B cell (primary cell): ENCODE results near the gene CAPNS1. TPM values are rescaled to one million over a fixed set of nuclear protein-coding genes. Genes with fewer than 3 reads are reported as not detected.

Source experiments
- ATAC-seq: fragments of 200-7000 bp; cut with Tn5 transposase; one replicate; pipeline ENCODE4 v1.10.0; 2021; ENCODE audit warnings: low read depth, mild to moderate bottlenecking, moderate number of reproducible peaks, moderate library complexity
- CTCF ChIA-PET: fragments of 350-600 bp; sonication (Branson Sonifier 250); formaldehyde crosslinking; loops from one replicate; lab custom pipeline; 2021; ENCODE audit warnings: antibody characterized with exemption, inconsistent platforms; lab: Charles Lee
- POLR2A ChIA-PET: fragments of 350-600 bp; sonication (Branson Sonifier 250); formaldehyde crosslinking; loops from one replicate; lab custom pipeline; 2021; ENCODE audit warnings: antibody characterized with exemption; lab: Charles Lee
- DNase-seq: peaks from one replicate; pipeline ENCODE4 v3.0.0; 2013
- H2AFZ ChIP-seq: 2 replicates; pipeline ENCODE4 v1.6.1; 2012; ENCODE audit warnings: mild to moderate bottlenecking, low read depth, low read length; ENCODE audit not compliant: insufficient read depth, poor library complexity, severe bottlenecking
- H3K27ac ChIP-seq, 2 donors: 1 replicate in 1 of 2; 2 replicates in 1 of 2; pipeline ENCODE4 v1.5.1; 2012 to 2013; ENCODE audit warnings: low read length in 2 of 2, mild to moderate bottlenecking in 2 of 2, moderate library complexity in 1 of 2
- H3K27me3 ChIP-seq, 4 experiments: fragments of 200-600 bp in 1 of 4; sonication (generic) in 1 of 4; replicated peaks in 1 of 4; 1 replicate in 2 of 4; 2 replicates in 2 of 4; pipeline versions ENCODE4 v1.6.1 to v1.7.0; 2013 to 2016; ENCODE audit warnings: low read length in 3 of 4, mild to moderate bottlenecking in 2 of 4, mixed read lengths in 1 of 4, moderate library complexity in 1 of 4; ENCODE audit not compliant: insufficient read depth in 4 of 4, control insufficient read depth in 3 of 4; ENCODE audit errors: control extremely low read depth in 1 of 4
- H3K36me3 ChIP-seq, 2 experiments: replicated peaks in 1 of 2; 1 replicate in 1 of 2; 2 replicates in 1 of 2; pipeline versions ENCODE4 v1.6.1 to v1.7.1; 2013; ENCODE audit warnings: low read length in 1 of 2; ENCODE audit not compliant: insufficient read depth in 2 of 2, control insufficient read depth in 1 of 2; ENCODE audit errors: control extremely low read depth in 1 of 2, extremely low read depth in 1 of 2
- H3K4me1 ChIP-seq, 2 donors: fragments of 200-600 bp in 1 of 2; sonication (generic) in 1 of 2; 1 replicate in 1 of 2; 2 replicates in 1 of 2; pipeline versions ENCODE4 v1.5.1 to v1.6.1; 2013 to 2017; ENCODE audit warnings: low read length in 2 of 2; ENCODE audit not compliant: control insufficient read depth in 2 of 2, insufficient read depth in 2 of 2
- H3K4me2 ChIP-seq: replicated peaks from 2 replicates; pipeline ENCODE3; 2012; ENCODE audit warnings: mild to moderate bottlenecking, low read depth, low read length; ENCODE audit not compliant: poor library complexity, severe bottlenecking
- H3K4me3 ChIP-seq, 5 experiments: fragments of 200-600 bp in 1 of 5; sonication (generic) in 1 of 5; 1 replicate in 3 of 5; 2 replicates in 2 of 5; pipeline versions ENCODE4 v1.5.1 to v1.7.0; 2011 to 2016; ENCODE audit warnings: low read length in 4 of 5, mild to moderate bottlenecking in 4 of 5, low read depth in 2 of 5, control low read depth in 1 of 5, moderate library complexity in 1 of 5; ENCODE audit not compliant: insufficient read depth in 1 of 5; ENCODE audit errors: control extremely low read depth in 1 of 5, extremely low read depth in 1 of 5
- H3K79me2 ChIP-seq: fragments of 200-600 bp; sonication (generic); one replicate; pipeline ENCODE4 v1.6.0; 2016; ENCODE audit warnings: low read length; ENCODE audit not compliant: control insufficient read depth, insufficient read depth
- H3K9ac ChIP-seq: fragments of 200-600 bp; sonication (generic); 2 replicates; pipeline ENCODE4 v1.6.1; 2017; ENCODE audit warnings: mild to moderate bottlenecking, low read length, moderate library complexity
- H3K9me3 ChIP-seq, 3 donors: one replicate each; pipeline versions ENCODE4 v1.6.1 to v1.7.1; 2013; ENCODE audit warnings: low read length in 2 of 3; ENCODE audit not compliant: control insufficient read depth in 2 of 3, insufficient read depth in 1 of 3; ENCODE audit errors: control extremely low read depth in 1 of 3
- H4K20me1 ChIP-seq: 2 replicates; pipeline ENCODE4 v1.6.0; 2012; ENCODE audit warnings: mild to moderate bottlenecking, low read length; ENCODE audit not compliant: insufficient read depth, control insufficient read depth, poor library complexity, severe bottlenecking
- H3K27ac Mint-ChIP-seq: one replicate; pipeline ENCODE4 v1.8.0; 2021; ENCODE audit warnings: mixed read lengths
- H3K27me3 Mint-ChIP-seq: one replicate; pipeline ENCODE4 v1.8.0; 2021; ENCODE audit warnings: mixed read lengths
- H3K4me1 Mint-ChIP-seq: one replicate; pipeline ENCODE4 v1.8.0; 2021; ENCODE audit warnings: mixed read lengths
- H3K4me3 Mint-ChIP-seq: one replicate; pipeline ENCODE4 v1.8.0; 2021; ENCODE audit warnings: mixed read lengths
- H3K9me3 Mint-ChIP-seq: one replicate; pipeline ENCODE4 v1.8.0; 2022; ENCODE audit warnings: mixed read lengths; ENCODE audit not compliant: insufficient read depth
- CTCF ChIP-seq: fragments of 200-600 bp; IDR thresholded peaks from one replicate; pipeline ENCODE4 v1.8.0; 2022; ENCODE audit warnings: antibody characterized with exemption, mild to moderate bottlenecking
- EZH2 ChIP-seq: IDR thresholded peaks from 2 replicates; pipeline ENCODE4 v1.6.1; 2012; ENCODE audit warnings: borderline replicate concordance, low read depth, mild to moderate bottlenecking, moderate library complexity, low read length; ENCODE audit not compliant: insufficient read depth, poor library complexity, severe bottlenecking
- WGBS: methylation state at CpG from one replicate; pipeline ENCODE4 v1.1.5; 2013; ENCODE audit warnings: missing lambda C conversion rate; ENCODE audit not compliant: insufficient coverage; 5-methylcytosine and 5-hydroxymethylcytosine counted together
- intact Hi-C: fragments of 100-400 bp; cut with micrococcal nuclease; formaldehyde crosslinking; loops from one replicate; pipeline ENCODE4 v1.10.0; 2022
- polyA plus RNA-seq: library from polyadenylated mRNA; depleted of rRNA; stranded (reverse); fragments of >200 nt; gene quantifications from 2 replicates; pipeline ENCODE4 v1.2.3, GENCODE V29; 2012
- total RNA-seq, 2 donors: library from RNA; stranded (reverse); fragments of 120-200 nt in 1 of 2; gene quantifications; 1 replicate in 1 of 2; 2 replicates in 1 of 2; pipeline versions ENCODE4 v1.2.3 to v1.2.4, GENCODE V29; 2013 to 2022

The CAPNS1 gene
- total and polyA plus RNA-seq, 2 donors (not counting 1 experiment from before 2014, with no cell fraction given): 272 to 294 TPM

GRCh38 chr19:36136964-36137686 is 2.7 kb upstream of the CAPNS1 start:
- 85% methylated on average over 7 of the region's 12 CpGs for WGBS
- ATAC-seq (no peak), DNase-seq (no peak)
- no peaks in the 10 kb centered on the region for H3K36me3 ChIP-seq
- Mint-ChIP-seq H3K4me3 (no peak overlapping the region), H3K9me3 (no peaks in the 10 kb centered on the region), H3K27me3 (no peaks in the 10 kb centered on the region), H3K4me1 (peaks cover 13% of the 10 kb centered on the region), H3K27ac (no peak overlapping the region)
- no peak overlapping the region for H3K4me3 ChIP-seq
- H3K27ac ChIP-seq: no peak overlapping the region
- POLR2A ChIA-PET: interaction anchor here (0.6 to 3.9 kb wide), 2 partner anchors 9 to 205 kb away, joined by 5 to 33 read pairs; no protein-coding TSS in a partner anchor
- intact Hi-C loops: no loop called here
- H2AFZ ChIP-seq: no peak overlapping the region
- CTCF ChIA-PET: interaction anchor here (0.8 to 5.6 kb wide), 2 partner anchors 9 to 32 kb away, joined by 3 to 49 read pairs; no protein-coding TSS in a partner anchor
- H3K9me3 ChIP-seq: peaks cover 0 to 5% (median 0%) of the 10 kb centered on the region in 3 donors
- H3K4me1 ChIP-seq: peaks cover 4 to 14% of the 10 kb centered on the region in 2 donors
- H3K79me2 ChIP-seq: peaks cover 20% of the 10 kb centered on the region
- no peak for TF ChIP-seq EZH2
- no peak for TF ChIP-seq CTCF
- H4K20me1 ChIP-seq: peaks cover 10% of the 10 kb centered on the region
- no peaks in the 10 kb centered on the region for H3K27me3 ChIP-seq
- H3K4me2 ChIP-seq: no peak overlapping the region
- H3K9ac ChIP-seq: no peak overlapping the region

- no peak for ATAC-seq
- peak overlapping the region; percentile 81 to 85 for H3K27ac ChIP-seq
- peaks cover 15% of the 10 kb centered on the region for H3K4me1 Mint-ChIP-seq
- H3K4me2 ChIP-seq: peak overlapping the region; percentile 96
- H3K27ac Mint-ChIP-seq: peak overlapping the region; percentile 94
- peaks cover 0 to 5% (median 0%) of the 10 kb centered on the region in 3 donors for H3K9me3 ChIP-seq
- H3K27me3 Mint-ChIP-seq: no peaks in the 10 kb centered on the region
- peak overlapping the region; percentile 92 for H2AFZ ChIP-seq
- peaks cover 0 to 10% of the 10 kb centered on the region in 2 experiments for H3K36me3 ChIP-seq
- peak overlapping the region; percentile 58 to 99 (median 89) for H3K4me3 ChIP-seq
- ChIA-PET CTCF (interaction anchor here (0.8 to 5.6 kb wide), 4 partner anchors 11 to 31 kb away, joined by 3 to 49 read pairs (median 7); no protein-coding TSS in a partner anchor), POLR2A (interaction anchor here (0.6 to 3.9 kb wide), 5 partner anchors 11 to 1367 kb away, joined by 4 to 33 read pairs (median 6); partner anchors contain the start of genes POLR2I, TBCB and THAP8)
- H3K27me3 ChIP-seq: no peaks in the 10 kb centered on the region
- H3K4me1 ChIP-seq: peaks cover 4 to 14% of the 10 kb centered on the region in 2 donors
- H4K20me1 ChIP-seq: peaks cover 19% of the 10 kb centered on the region
- DNase-seq: no peak
- H3K9ac ChIP-seq: peak overlapping the region; percentile 86
- H3K79me2 ChIP-seq: peaks cover 20% of the 10 kb centered on the region
- H3K4me3 Mint-ChIP-seq: peak overlapping the region; percentile 96
- H3K9me3 Mint-ChIP-seq: no peaks in the 10 kb centered on the region
- intact Hi-C loops: loop anchor here (1.0 kb wide), 2 partner anchors 11 to 75 kb away; partner anchors contain the start of gene ZNF565
- no peak for TF ChIP-seq EZH2
- TF ChIP-seq CTCF: no peak
- no CpG with 5 or more reads among the region's 7 CpGs for WGBS
Measured at GRCh38 chr19:36139120-36139472, 770 bp upstream of the CAPNS1 start.
